ENCODE data around the gene MYO18A.

DNA sequence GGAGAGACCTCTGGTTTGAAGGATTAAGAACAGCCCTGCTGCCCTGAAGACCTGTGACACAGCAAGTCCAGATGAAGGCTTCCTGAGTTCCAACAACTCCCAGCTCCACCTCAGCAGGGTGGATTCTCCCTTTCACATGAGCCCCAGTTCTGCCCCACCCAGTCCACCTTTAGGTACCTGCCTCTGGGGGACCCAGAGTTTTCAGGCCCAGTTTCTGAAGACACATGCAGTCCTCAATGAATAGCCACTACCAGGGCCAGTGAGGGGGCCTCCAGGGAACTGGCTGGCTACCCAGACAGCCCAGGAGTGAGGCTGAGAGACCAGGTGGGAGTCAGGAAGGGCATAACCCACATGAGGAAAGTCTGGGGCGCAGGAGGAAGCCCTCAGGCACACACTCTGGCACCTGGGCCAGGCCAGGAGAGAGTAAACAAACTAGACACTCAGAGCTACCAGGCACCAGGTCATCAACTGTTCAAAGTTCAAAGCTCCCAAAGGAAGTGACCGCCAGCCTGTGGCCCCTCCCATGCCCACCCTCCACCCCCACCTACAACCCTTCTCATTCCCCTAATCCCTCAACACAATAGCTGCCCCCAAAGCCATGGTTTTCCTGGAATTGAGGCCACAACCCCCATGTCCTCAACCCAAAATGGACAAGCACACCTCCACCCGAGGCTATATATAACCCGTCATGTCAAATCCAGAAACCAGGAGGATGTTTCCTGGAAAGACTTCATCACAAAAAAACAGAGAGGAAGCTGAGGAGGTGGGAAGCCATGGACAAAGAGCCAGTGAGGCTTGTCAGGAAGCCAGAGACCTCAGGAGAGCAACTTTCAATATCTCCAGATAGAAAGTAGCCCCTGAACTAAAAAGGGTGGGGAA is 2.1 kb downstream of the MYO18A start:
- TF ChIP-seq, protein P1, sequence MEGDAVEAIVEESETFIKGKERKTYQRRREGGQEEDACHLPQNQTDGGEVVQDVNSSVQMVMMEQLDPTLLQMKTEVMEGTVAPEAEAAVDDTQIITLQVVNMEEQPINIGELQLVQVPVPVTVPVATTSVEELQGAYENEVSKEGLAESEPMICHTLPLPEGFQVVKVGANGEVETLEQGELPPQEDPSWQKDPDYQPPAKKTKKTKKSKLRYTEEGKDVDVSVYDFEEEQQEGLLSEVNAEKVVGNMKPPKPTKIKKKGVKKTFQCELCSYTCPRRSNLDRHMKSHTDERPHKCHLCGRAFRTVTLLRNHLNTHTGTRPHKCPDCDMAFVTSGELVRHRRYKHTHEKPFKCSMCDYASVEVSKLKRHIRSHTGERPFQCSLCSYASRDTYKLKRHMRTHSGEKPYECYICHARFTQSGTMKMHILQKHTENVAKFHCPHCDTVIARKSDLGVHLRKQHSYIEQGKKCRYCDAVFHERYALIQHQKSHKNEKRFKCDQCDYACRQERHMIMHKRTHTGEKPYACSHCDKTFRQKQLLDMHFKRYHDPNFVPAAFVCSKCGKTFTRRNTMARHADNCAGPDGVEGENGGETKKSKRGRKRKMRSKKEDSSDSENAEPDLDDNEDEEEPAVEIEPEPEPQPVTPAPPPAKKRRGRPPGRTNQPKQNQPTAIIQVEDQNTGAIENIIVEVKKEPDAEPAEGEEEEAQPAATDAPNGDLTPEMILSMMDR (IDR thresholded peaks at IDR 0.05; ENCODE audit: borderline replicate concordance, extremely low read depth, low read length, poor library complexity, severe bottlenecking), result no peak
- TF ChIP-seq EZH2 (IDR thresholded peaks at IDR 0.05; ENCODE audit: borderline replicate concordance, low read depth, low read length, severe bottlenecking), result no peak

All from DND-41 (cell line).